ENCODE data around the gene SOWAHA. TPM values are rescaled to one million over a fixed set of nuclear protein-coding genes. Genes with fewer than 3 reads are reported as not detected.

The SOWAHA gene
- total and polyA plus RNA-seq, 10 of the 15 experiments (the other 5 are each of a cell fraction or from before 2014, with no cell fraction given): 0.02 to 0.37 (median 0.05) TPM; not detected in 4

GRCh38 chr5:132834057-132834456 lies 21.0 kb downstream of the SOWAHA start (continued):
- TF ChIP-seq PBX3 (IDR thresholded peaks at IDR 0.05; ENCODE audit: insufficient replicate concordance, low read depth, low read length) (no peak), YY1 (IDR thresholded peaks at IDR 0.05; ENCODE audit: low read depth, low read length) (no peak), NFXL1 (IDR thresholded peaks at IDR 0.05; ENCODE audit: borderline replicate concordance) (no peak)

GRCh38 chr5:132836852-132837251 lies 23.8 kb downstream of the SOWAHA start:
- POLR2A ChIA-PET: no interaction called here
- in situ Hi-C loops (cut with MboI): no loop called here
- RAD21 ChIA-PET (ENCODE audit: unreplicated experiment): no interaction called here
- H3K27ac ChIP-seq (ENCODE audit: control insufficient read depth, insufficient read depth): no peak overlapping the region
- H3K4me1 ChIP-seq (ENCODE audit: control insufficient read depth, insufficient read depth, low read length): no peaks in the 10 kb centered on the region
- H3K27me3 ChIP-seq (replicated peaks in 1 of 2; ENCODE audit: control insufficient read depth in 2 of 2, insufficient read depth in 2 of 2, low read length in 1 of 2): no peaks in the 10 kb centered on the region
- no peaks in the 10 kb centered on the region for H3K79me2 ChIP-seq (ENCODE audit: control insufficient read depth, insufficient read depth, low read length)
- no TSS peak for BruUV-seq (replicated peaks)
- FAIRE-seq (no peak), ATAC-seq (no peak), DNase-seq (ENCODE audit: low read depth, low spot score) (no peak)
- H3K36me3 ChIP-seq (ENCODE audit: control insufficient read depth in 2 of 2, insufficient read depth in 2 of 2, low read length in 1 of 2): no peaks in the 10 kb centered on the region
- no peak overlapping the region for H3K4me2 ChIP-seq (ENCODE audit: control insufficient read depth, insufficient read depth)
- H3K9me3 ChIP-seq (replicated peaks; ENCODE audit: control insufficient read depth, insufficient read depth, low read length): no peaks in the 10 kb centered on the region
- H3K4me3 ChIP-seq: no peak overlapping the region
- no peak overlapping the region for H3K9ac ChIP-seq (ENCODE audit: control insufficient read depth, insufficient read depth, low read length)
- no peak overlapping the region for H2AFZ ChIP-seq (ENCODE audit: control insufficient read depth, low read depth, low read length)
- H4K20me1 ChIP-seq (ENCODE audit: control insufficient read depth, insufficient read depth): no peaks in the 10 kb centered on the region
- CTCF ChIA-PET: no interaction called here
- SMC1A ChIA-PET (ENCODE audit: uncharacterized antibody, unreplicated experiment): no interaction called here
- intact Hi-C loops (cut with micrococcal nuclease; ENCODE audit: unreplicated experiment): no loop called here
- WGBS (ENCODE audit: insufficient coverage, insufficient replicate concordance, low lambda C conversion rate, missing lambda C conversion rate): 100% methylated on average over 1 of the region's 1 CpG
- no peak for TF ChIP-seq GABPA (IDR thresholded peaks at IDR 0.05; ENCODE audit: low read depth)
- TF ChIP-seq ZNF384 (IDR thresholded peaks at IDR 0.05; ENCODE audit: borderline replicate concordance, low read depth, low read length): no peak
- no peak for TF ChIP-seq NR2C2 (IDR thresholded peaks at IDR 0.05; ENCODE audit: borderline replicate concordance, control insufficient read depth, insufficient read length, low read depth)
- TF ChIP-seq CREM (IDR thresholded peaks at IDR 0.05; ENCODE audit: low read depth): no peak
- TF ChIP-seq NFYB (IDR thresholded peaks at IDR 0.05; ENCODE audit: insufficient read depth, low read depth, low read length): no peak
- no peak for TF ChIP-seq ZBED1 (IDR thresholded peaks at IDR 0.05; ENCODE audit: borderline replicate concordance)
- no peak for TF ChIP-seq CREB1 (IDR thresholded peaks at IDR 0.05; ENCODE audit: low read depth)

Data from GM12878 (cell line).